ENCODE measurements around the gene OSGEP. TPM values are rescaled to one million over a fixed set of nuclear protein-coding genes. Genes with fewer than 3 reads are reported as not detected.

OSGEP gene
- total RNA-seq, 2 donors from 2014 or later: 44.3 to 50.7 TPM

GRCh38 chr14:20472536-20473169 is 18.0 kb upstream of the OSGEP start:
- H3K9me3 ChIP-seq (ENCODE audit: control insufficient read depth, low read length): no peaks in the 10 kb centered on the region
- peaks cover 54% of the 10 kb centered on the region for H3K36me3 ChIP-seq (ENCODE audit: control insufficient read depth, insufficient read depth, low read length)
- Mint-ChIP-seq H3K4me1 (peaks cover 17% of the 10 kb centered on the region), H3K36me3 (ENCODE audit: low read depth) (peaks cover 53% of the 10 kb centered on the region), H3K27me3 (ENCODE audit: insufficient read depth) (no peaks in the 10 kb centered on the region), H3K9me3 (no peaks in the 10 kb centered on the region), H3K4me3 (no peak overlapping the region), H3K27ac (no peak overlapping the region)
- TF ChIP-seq CTCF (conservative IDR thresholded peaks at IDR 0.05): no peak
- H3K4me1 ChIP-seq (ENCODE audit: control insufficient read depth, insufficient read depth, low read length): peaks cover 2% of the 10 kb centered on the region
- no peak overlapping the region for H3K27ac ChIP-seq (ENCODE audit: low read depth, low read length)
- no peak for DNase-seq
- no peak overlapping the region for H3K4me3 ChIP-seq (ENCODE audit: low read length)
- 100% methylated on average over 1 to 2 of the region's 2 CpGs for WGBS, 2 experiments (ENCODE audit: insufficient coverage in 1 of 2, insufficient read length in 1 of 2)
- no peak overlapping the region for H3K9ac ChIP-seq (ENCODE audit: extremely low read depth, low read length, poor library complexity, severe bottlenecking)
- H3K27me3 ChIP-seq (ENCODE audit: control insufficient read depth, insufficient read depth, low read length, poor library complexity, severe bottlenecking): no peaks in the 10 kb centered on the region

- H3K4me3 ChIP-seq (ENCODE audit: low read length): peak overlapping the region; percentile 95
- WGBS, 2 experiments (ENCODE audit: insufficient coverage in 1 of 2, insufficient read length in 1 of 2): 0 to 1% methylated on average over 2 of the region's 2 CpGs
- Mint-ChIP-seq H3K36me3 (ENCODE audit: low read depth) (peaks cover 32% of the 10 kb centered on the region), H3K9me3 (no peaks in the 10 kb centered on the region), H3K4me1 (peaks cover 15% of the 10 kb centered on the region), H3K27ac (peak overlapping the region; percentile 53), H3K4me3 (peak overlapping the region; percentile 95), H3K27me3 (ENCODE audit: insufficient read depth) (no peaks in the 10 kb centered on the region)
- H3K9ac ChIP-seq (ENCODE audit: extremely low read depth, low read length, poor library complexity, severe bottlenecking): peak overlapping the region; percentile 71
- no peak for DNase-seq
- H3K27ac ChIP-seq (ENCODE audit: low read depth, low read length): no peak overlapping the region
- no peaks in the 10 kb centered on the region for H3K27me3 ChIP-seq (ENCODE audit: control insufficient read depth, insufficient read depth, low read length, poor library complexity, severe bottlenecking)
- no peaks in the 10 kb centered on the region for H3K4me1 ChIP-seq (ENCODE audit: control insufficient read depth, insufficient read depth, low read length)
- H3K36me3 ChIP-seq (ENCODE audit: control insufficient read depth, insufficient read depth, low read length): peaks cover 33% of the 10 kb centered on the region
- TF ChIP-seq CTCF (conservative IDR thresholded peaks at IDR 0.05): no peak
- no peaks in the 10 kb centered on the region for H3K9me3 ChIP-seq (ENCODE audit: control insufficient read depth, low read length)
Measured at GRCh38 chr14:20470603-20470901, 15.9 kb upstream of the OSGEP start.

GRCh38 chr14:20469890-20470602 is 15.4 kb upstream of the OSGEP start:
- no peaks in the 10 kb centered on the region for H3K27me3 Mint-ChIP-seq (ENCODE audit: insufficient read depth)
- peak overlapping the region; percentile 95 for H3K4me3 Mint-ChIP-seq

More at GRCh38 chr14:20469890-20470602, 15.4 kb upstream of the OSGEP start:
- Mint-ChIP-seq H3K9me3 (no peaks in the 10 kb centered on the region), H3K27ac (peak overlapping the region; percentile 96), H3K36me3 (ENCODE audit: low read depth) (peaks cover 27% of the 10 kb centered on the region), H3K4me1 (peaks cover 15% of the 10 kb centered on the region)
- Histone ChIP-seq H3K9ac (ENCODE audit: extremely low read depth, low read length, poor library complexity, severe bottlenecking) (peak overlapping the region; percentile 71), H3K9me3 (ENCODE audit: control insufficient read depth, low read length) (no peaks in the 10 kb centered on the region), H3K27ac (ENCODE audit: low read depth, low read length) (no peak overlapping the region), H3K27me3 (ENCODE audit: control insufficient read depth, insufficient read depth, low read length, poor library complexity, severe bottlenecking) (no peaks in the 10 kb centered on the region), H3K4me1 (ENCODE audit: control insufficient read depth, insufficient read depth, low read length) (no peaks in the 10 kb centered on the region), H3K4me3 (ENCODE audit: low read length) (peak overlapping the region; percentile 95), H3K36me3 (ENCODE audit: control insufficient read depth, insufficient read depth, low read length) (peaks cover 28% of the 10 kb centered on the region)
- TF ChIP-seq CTCF (conservative IDR thresholded peaks at IDR 0.05): no peak
- DNase-seq: peak; percentile 80
- WGBS, 2 experiments (ENCODE audit: insufficient coverage in 1 of 2, insufficient read length in 1 of 2): 0 to 17% methylated on average over 3 to 12 of the region's 12 CpGs
